K562 (cell line): ENCODE data around the gene PRXL2B. TPM values are rescaled to one million over a fixed set of nuclear protein-coding genes. Genes with fewer than 3 reads are reported as not detected.
"Not testable (repeated sequence)": the region's sequence is repeated elsewhere in the genome, so short reads cannot be mapped to it uniquely, and the experiment has no call there.

Experiments
- ATAC-seq: fragments of 200-7000 bp; cut with Tn5 transposase; 3 replicates; pipeline ENCODE4 v1.9.1; 2020; ENCODE audit warnings: moderate library complexity
- BruUV-seq: library from RNA; stranded (reverse); fragments of 400-500 nt; replicated peaks from 2 replicates; lab custom pipeline; 2021; lab: Mats Ljungman, UMichigan
- CTCF ChIA-PET: fragments of 300-600 bp; formaldehyde crosslinking; extraction: SDS; loops from one replicate; lab custom pipeline; 2021; ENCODE audit warnings: low intra/inter-chr PET ratio; lab: Yijun Ruan, JAX
- POLR2A ChIA-PET: fragments of 300-600, 350-650 bp; sonication (Branson Sonifier 250); formaldehyde crosslinking; extraction: SDS; loops from one replicate; lab custom pipeline; 2021; ENCODE audit warnings: antibody characterized with exemption, inconsistent platforms; lab: Yijun Ruan, JAX
- DNase-seq, 4 experiments: peaks; one replicate each; pipeline versions ENCODE4 v3.0.0 to v3.0.0-alpha.2; 2011 to 2018; ENCODE audit warnings: low spot score in 3 of 4, mixed read lengths in 3 of 4; ENCODE audit errors: extremely low read depth in 1 of 4
- FAIRE-seq: peaks from 2 replicates; lab custom pipeline; 2011; peaks lifted over from hg19 to GRCh38; lab: Jason Lieb, UNC
- H2AFZ ChIP-seq: 2 replicates; pipeline ENCODE4 v1.6.0; 2011; ENCODE audit warnings: low read depth, low read length, control low read depth, inconsistent platforms
- H3K27ac ChIP-seq: fragments of 200-600 bp; 3 replicates; pipeline ENCODE4 v1.8.0; 2011; ENCODE audit warnings: low read depth, mild to moderate bottlenecking, control low read depth, inconsistent platforms, low read length, moderate library complexity, mixed read lengths; ENCODE audit errors: extremely low read depth
- H3K27me3 ChIP-seq, 2 experiments: fragments of 300-600 bp in 1 of 2; 2 replicates in 1 of 2; 3 replicates in 1 of 2; pipeline versions ENCODE4 v1.6.0 to v1.8.0; 2011; ENCODE audit warnings: inconsistent platforms in 2 of 2, low read length in 2 of 2, mild to moderate bottlenecking in 1 of 2, mixed read lengths in 1 of 2, moderate library complexity in 1 of 2; ENCODE audit not compliant: control insufficient read depth in 2 of 2, insufficient read depth in 2 of 2
- H3K36me3 ChIP-seq: fragments of 300-600 bp; 3 replicates; pipeline ENCODE4 v1.8.0; 2011; ENCODE audit warnings: mild to moderate bottlenecking, low read length, inconsistent platforms; ENCODE audit not compliant: control insufficient read depth, insufficient read depth
- H3K4me1 ChIP-seq, 2 experiments: fragments of 200-600 bp in 1 of 2; replicated peaks in 1 of 2; 2 replicates in 1 of 2; 3 replicates in 1 of 2; pipeline versions ENCODE4 v1.5.1 to v1.8.0; 2011; ENCODE audit warnings: inconsistent platforms in 2 of 2, low read length in 2 of 2, mild to moderate bottlenecking in 1 of 2, mixed read lengths in 1 of 2, moderate library complexity in 1 of 2; ENCODE audit not compliant: control insufficient read depth in 2 of 2, insufficient read depth in 2 of 2
- H3K4me2 ChIP-seq: 2 replicates; pipeline ENCODE4 v1.6.1; 2011; ENCODE audit warnings: low read length, control low read depth, inconsistent platforms, mixed read lengths; ENCODE audit not compliant: insufficient read depth
- H3K4me3 ChIP-seq: fragments of 200-600 bp; sonication (generic), shearing (Covaris generic); 2 replicates; pipeline ENCODE4 v1.5.1; 2016; ENCODE audit warnings: control low read depth, inconsistent platforms
- H3K79me2 ChIP-seq: fragments of 200-600 bp; 3 replicates; pipeline ENCODE4 v1.8.0; 2011; ENCODE audit warnings: low read length, inconsistent platforms; ENCODE audit not compliant: control insufficient read depth, insufficient read depth
- H3K9ac ChIP-seq, 2 experiments: 2 replicates each; pipeline versions ENCODE4 v1.6.0 to v1.6.1; 2011; ENCODE audit warnings: low read depth in 2 of 2, low read length in 2 of 2, control low read depth in 1 of 2, inconsistent platforms in 1 of 2, mild to moderate bottlenecking in 1 of 2, mixed read lengths in 1 of 2; ENCODE audit not compliant: insufficient read depth in 1 of 2
- H3K9me1 ChIP-seq: one replicate; pipeline ENCODE4 v1.6.0; 2011; ENCODE audit warnings: inconsistent platforms, mild to moderate bottlenecking, low read length, moderate library complexity; ENCODE audit not compliant: control insufficient read depth, insufficient read depth
- H3K9me3 ChIP-seq: replicated peaks from 2 replicates; pipeline ENCODE4 v1.5.1; 2011; ENCODE audit warnings: low read depth, low read length, inconsistent platforms; ENCODE audit not compliant: control insufficient read depth, insufficient read depth
- H4K20me1 ChIP-seq: replicated peaks from 2 replicates; pipeline ENCODE4 v1.6.1; 2011; ENCODE audit warnings: low read length, inconsistent platforms, mixed read lengths; ENCODE audit not compliant: control insufficient read depth, insufficient read depth
- ESRRB ChIP-seq: fragments of 250-450 bp; sonication (Bioruptor Pico); IDR thresholded peaks from 2 replicates; pipeline ENCODE4 v1.5.0; 2020; ENCODE audit warnings: mild to moderate bottlenecking, moderate library complexity, borderline replicate concordance
- HCFC1 ChIP-seq: IDR thresholded peaks from 2 replicates; pipeline ENCODE4 v1.6.1; 2012; ENCODE audit warnings: low read depth, low read length, improper control_type of control experiment
- ZC3H11A ChIP-seq: IDR thresholded peaks from 2 replicates; pipeline ENCODE4 v1.6.1; 2012; ENCODE audit warnings: low read depth, low read length, improper control_type of control experiment
- whole genome bisulfite sequencing: fragments of 100-300 bp; shearing (Covaris generic); methylation state at CpG from one replicate; pipeline ENCODE4 v1.1.6; 2016; ENCODE audit warnings: low coverage, mixed read lengths; ENCODE audit not compliant: insufficient coverage; ENCODE audit errors: missing lambda C conversion rate; 5-methylcytosine and 5-hydroxymethylcytosine counted together
- in situ Hi-C: fragments of 300-500 bp; cut with MboI; formaldehyde crosslinking; loops from 4 replicates; pipeline ENCODE4 v1.15.0; 2018; ENCODE audit warnings: inconsistent platforms, mixed read lengths
- intact Hi-C: fragments of 100-400 bp; cut with micrococcal nuclease; formaldehyde crosslinking; loops from 2 replicates; pipeline ENCODE4 v1.14.2; 2022
- polyA plus RNA-seq, 8 experiments: library from polyadenylated mRNA; depleted of rRNA in 4 of 8; stranded (reverse) in 5 of 8; unstranded in 3 of 8; fragments of >200 nt; fragmentation: Nextera tagmentation in 2 of 8; fragmentation: Illumina TruSeq in 1 of 8; extraction: Ambion mirVana in 2 of 8; extraction: Trizol in 1 of 8; gene quantifications; 2 replicates each; pipeline versions ENCODE4 v1.2.1 to v1.2.3, GENCODE V29; 2011 to 2014; ENCODE audit warnings: inconsistent platforms in 1 of 8, missing spikeins in 1 of 8
- total RNA-seq, 7 experiments: library from RNA; depleted of rRNA in 6 of 7; stranded (reverse); fragments of >200 nt in 6 of 7; fragmentation: Illumina TruSeq in 2 of 7; extraction: Trizol in 2 of 7; gene quantifications; 2 replicates each; pipeline versions ENCODE4 v1.2.1 to v1.2.3, GENCODE V29; 2011 to 2021; ENCODE audit warnings: low replicate concordance in 1 of 7

Gene PRXL2B
- total and polyA plus RNA-seq, 9 of the 15 experiments (the other 6 are each of a cell fraction or from before 2014, with no cell fraction given) = 0.99 to 25.3 (median 11.8) TPM

- Histone ChIP-seq H3K27ac (no peak overlapping the region), H3K27me3 (peaks cover 37 to 61% of the 10 kb centered on the region in 2 experiments), H3K79me2 (no peaks in the 10 kb centered on the region), H3K4me1 (peaks cover 0 to 37% of the 10 kb centered on the region in 2 experiments; a peak in 2 of 5 replicates), H3K4me3 (no peak overlapping the region), H3K9me3 (no peaks in the 10 kb centered on the region), H4K20me1 (no peaks in the 10 kb centered on the region), H3K4me2 (no peak overlapping the region)
- 8% methylated on average over 13 of the region's 16 CpGs for WGBS
- no TSS peak for BruUV-seq
- FAIRE-seq = no peak
- CTCF ChIA-PET = no interaction called here
- TF ChIP-seq ZC3H11A (no peak), ESRRB (CRISPR knock-in tag) (no peak), HCFC1 (no peak)
- TF ChIP-seq, all 486 proteins: peak for 0
- POLR2A ChIA-PET = no interaction called here
- DNase-seq = no peak
- in situ Hi-C loops = no loop called here
- no peak for ATAC-seq
- intact Hi-C loops = no loop called here
- no peaks in the 10 kb centered on the region for H3K36me3 ChIP-seq
- H2AFZ ChIP-seq = no peak overlapping the region
- no peak overlapping the region for H3K9ac ChIP-seq
- no peaks in the 10 kb centered on the region for H3K9me1 ChIP-seq
These were observed 19.4 kb upstream of the PRXL2B start for GRCh38 chr1:2567083-2567679.

GRCh38 chr1:2568187-2568816, 18.3 kb upstream of the PRXL2B start:
- H3K36me3 ChIP-seq, FAIRE-seq, H3K4me2 ChIP-seq, BruUV-seq, POLR2A ChIA-PET, H2AFZ ChIP-seq, H4K20me1 ChIP-seq, H3K9ac ChIP-seq, H3K9me1 ChIP-seq, H3K79me2 ChIP-seq, CTCF ChIA-PET, H3K9me3 ChIP-seq, H3K4me3 ChIP-seq, ATAC-seq, DNase-seq, H3K27ac ChIP-seq, in situ Hi-C loops, intact Hi-C loops: not testable (repeated sequence)
- WGBS = 0% methylated on average over 6 of the region's 17 CpGs
- H3K27me3 ChIP-seq = peaks cover 45 to 67% of the 10 kb centered on the region in 2 experiments
- peaks cover 0 to 28% of the 10 kb centered on the region in 2 experiments; a peak in 2 of 5 replicates for H3K4me1 ChIP-seq
